Esophagus mucosa (tissue), 1 donor: ENCODE measurements around the gene CFLAR. TPM values are rescaled to one million over a fixed set of nuclear protein-coding genes. Genes with fewer than 3 reads are reported as not detected.
A peak's percentile ranks its signal among the peaks of the same experiment; 100 is the strongest.
"Not testable (repeated sequence)": the region's sequence is repeated elsewhere in the genome, so short reads cannot be mapped to it uniquely, and the experiment has no call there.

Source experiments
- ATAC-seq: fragments of 200-7000 bp; cut with Tn5 transposase; one replicate; pipeline ENCODE4 v1.9.1; 2020
- total RNA-seq: library from RNA; stranded (reverse); gene quantifications from one replicate; pipeline ENCODE4 v1.2.4, GENCODE V29; 2023
- donor health status: DM: yes; HTN: yes; CAD: no.

The CFLAR gene
- 79.0 TPM for total RNA-seq

GRCh38 chr2:201116115-201116958 lies at the start of gene CFLAR:
Gene CFLAR, plus strand, starts transcription at chr2:201116164. Its CDS starts 13,702 bp downstream, at chr2:201129866.
- peak; percentile 59 for ATAC-seq

GRCh38 chr2:201070948-201071478 lies 45.0 kb upstream of the CFLAR start:
- peak; percentile 18 for ATAC-seq

- ATAC-seq = peak; percentile 100
Observed at GRCh38 chr2:201071479-201072200, 44.3 kb upstream of the CFLAR start, which contains the start of the genes HYCC2 and NDUFB3. Gene HYCC2, minus strand, starts transcription at chr2:201071671. Its CDS starts 47,662 bp downstream, at chr2:201024009. Gene NDUFB3, plus strand, starts transcription at chr2:201072001. Its CDS starts 6,882 bp downstream, at chr2:201078883.

GRCh38 chr2:201072201-201072530 lies 43.8 kb upstream of the CFLAR start:
- no peak for ATAC-seq

- ATAC-seq = no peak
Observed at GRCh38 chr2:201073071-201073470, 42.9 kb upstream of the CFLAR start.

- no peak for ATAC-seq
Observed at GRCh38 chr2:201074996-201075395, 41.0 kb upstream of the CFLAR start.

- ATAC-seq = no peak
Observed at GRCh38 chr2:201084863-201085262, 31.1 kb upstream of the CFLAR start.

GRCh38 chr2:201090574-201090973 lies 25.4 kb upstream of the CFLAR start:
- no peak for ATAC-seq

- ATAC-seq = no peak
Observed at GRCh38 chr2:201093573-201093972, 22.4 kb upstream of the CFLAR start.

GRCh38 chr2:201100497-201100896 lies 15.5 kb upstream of the CFLAR start:
- ATAC-seq = no peak

GRCh38 chr2:201105759-201106158 lies 10.2 kb upstream of the CFLAR start:
- no peak for ATAC-seq

- ATAC-seq = no peak
Observed at GRCh38 chr2:201107624-201108023, 8.3 kb upstream of the CFLAR start.

- no peak for ATAC-seq
Observed at GRCh38 chr2:201108341-201108740, 7.6 kb upstream of the CFLAR start.

GRCh38 chr2:201109186-201109585 lies 6.8 kb upstream of the CFLAR start:
- ATAC-seq = no peak

GRCh38 chr2:201110615-201111014 lies 5.3 kb upstream of the CFLAR start:
- no peak for ATAC-seq

GRCh38 chr2:201111096-201111495 lies 4.9 kb upstream of the CFLAR start:
- no peak for ATAC-seq

GRCh38 chr2:201114350-201114749 lies 1.6 kb upstream of the CFLAR start:
- no peak for ATAC-seq

- no peak for ATAC-seq
Observed at GRCh38 chr2:201114846-201115245, 1.1 kb upstream of the CFLAR start.

- ATAC-seq = peak; percentile 31
Observed at GRCh38 chr2:201116959-201117734, 1.2 kb downstream of the CFLAR start.

- ATAC-seq = not testable (repeated sequence)
Observed at GRCh38 chr2:201117735-201118094, 1.8 kb downstream of the CFLAR start.

GRCh38 chr2:201118121-201118960 lies 2.4 kb downstream of the CFLAR start:
- peak; percentile 68 for ATAC-seq
